SK-N-SH (cell line): ENCODE results near the gene TMEM131.

Source experiments
- EZH2phosphoT487 ChIP-seq: fragments of 200-600 bp; sonication (generic); IDR thresholded peaks from 2 replicates; pipeline ENCODE4 v1.6.1; 2017; ENCODE audit warnings: low read depth, mixed run types, mild to moderate bottlenecking, antibody characterized with exemption, moderate library complexity, borderline replicate concordance
- JUND ChIP-seq: IDR thresholded peaks from 2 replicates; pipeline ENCODE4 v1.4.0; 2012
- NFIC ChIP-seq: IDR thresholded peaks from 2 replicates; pipeline ENCODE4 v1.4.0; 2012; ENCODE audit warnings: borderline replicate concordance
- POLR2AphosphoS5 ChIP-seq: IDR thresholded peaks from 2 replicates; pipeline ENCODE4 v1.6.1; 2012; ENCODE audit warnings: low read depth, low read length
- TF ChIP-seq, protein P1 (sequence below): fragments of 200-600 bp; sonication (generic); IDR thresholded peaks from 2 replicates; pipeline ENCODE4 v1.6.1; 2017; ENCODE audit warnings: antibody characterized with exemption, mild to moderate bottlenecking, moderate library complexity
- TF ChIP-seq, protein P2 (sequence below): IDR thresholded peaks from 2 replicates; pipeline ENCODE4 v1.6.1; 2012; ENCODE audit warnings: mild to moderate bottlenecking, low read depth, low read length, moderate library complexity
- TF ChIP-seq, protein P3 (sequence below): IDR thresholded peaks from 2 replicates; pipeline ENCODE4 v1.4.0; 2012; ENCODE audit warnings: low read depth
- TF ChIP-seq, protein P4 (sequence below): IDR thresholded peaks from 2 replicates; pipeline ENCODE4; 2012

DNA sequence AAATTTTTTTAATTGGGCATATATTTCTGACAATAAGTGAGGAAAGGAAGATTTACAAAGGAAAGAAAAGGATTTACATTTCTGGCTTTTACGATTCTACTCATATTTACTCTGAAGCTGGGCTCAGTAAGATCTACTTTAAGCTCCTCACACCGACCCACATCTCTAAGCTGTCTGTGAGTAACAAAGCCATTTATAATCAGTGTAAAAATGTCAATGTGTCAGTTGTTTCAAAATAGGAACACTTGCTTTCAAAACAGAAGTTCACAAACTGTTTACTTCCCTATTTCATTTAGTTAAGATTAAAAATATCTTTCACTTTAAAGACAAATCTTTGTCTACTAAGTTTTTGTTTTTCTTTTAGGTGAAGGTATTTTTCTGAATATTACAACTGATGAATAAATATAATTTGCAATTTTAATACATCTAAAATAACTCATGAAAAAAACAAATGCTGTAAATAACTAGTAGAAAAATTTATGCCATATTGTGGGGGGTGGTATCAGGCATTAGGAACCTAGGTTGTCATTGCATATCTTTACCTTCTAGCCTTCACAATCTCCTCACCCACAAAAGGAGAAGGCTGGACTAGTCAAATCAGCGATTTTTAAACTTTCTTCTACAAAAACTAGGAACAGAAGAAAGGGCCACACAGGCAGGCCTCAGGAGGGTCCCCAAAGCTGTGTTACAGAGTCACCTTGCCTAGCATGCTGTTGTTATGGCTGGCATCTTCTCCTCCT lies 64.5 kb downstream of the TMEM131 start:
- no peak for TF ChIP-seq POLR2AphosphoS5
- TF ChIP-seq, protein P1, sequence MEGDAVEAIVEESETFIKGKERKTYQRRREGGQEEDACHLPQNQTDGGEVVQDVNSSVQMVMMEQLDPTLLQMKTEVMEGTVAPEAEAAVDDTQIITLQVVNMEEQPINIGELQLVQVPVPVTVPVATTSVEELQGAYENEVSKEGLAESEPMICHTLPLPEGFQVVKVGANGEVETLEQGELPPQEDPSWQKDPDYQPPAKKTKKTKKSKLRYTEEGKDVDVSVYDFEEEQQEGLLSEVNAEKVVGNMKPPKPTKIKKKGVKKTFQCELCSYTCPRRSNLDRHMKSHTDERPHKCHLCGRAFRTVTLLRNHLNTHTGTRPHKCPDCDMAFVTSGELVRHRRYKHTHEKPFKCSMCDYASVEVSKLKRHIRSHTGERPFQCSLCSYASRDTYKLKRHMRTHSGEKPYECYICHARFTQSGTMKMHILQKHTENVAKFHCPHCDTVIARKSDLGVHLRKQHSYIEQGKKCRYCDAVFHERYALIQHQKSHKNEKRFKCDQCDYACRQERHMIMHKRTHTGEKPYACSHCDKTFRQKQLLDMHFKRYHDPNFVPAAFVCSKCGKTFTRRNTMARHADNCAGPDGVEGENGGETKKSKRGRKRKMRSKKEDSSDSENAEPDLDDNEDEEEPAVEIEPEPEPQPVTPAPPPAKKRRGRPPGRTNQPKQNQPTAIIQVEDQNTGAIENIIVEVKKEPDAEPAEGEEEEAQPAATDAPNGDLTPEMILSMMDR, result no peak
- no peak for TF ChIP-seq EZH2phosphoT487
- no peak for TF ChIP-seq NFIC
- no peak for TF ChIP-seq JUND
- TF ChIP-seq, protein P2, sequence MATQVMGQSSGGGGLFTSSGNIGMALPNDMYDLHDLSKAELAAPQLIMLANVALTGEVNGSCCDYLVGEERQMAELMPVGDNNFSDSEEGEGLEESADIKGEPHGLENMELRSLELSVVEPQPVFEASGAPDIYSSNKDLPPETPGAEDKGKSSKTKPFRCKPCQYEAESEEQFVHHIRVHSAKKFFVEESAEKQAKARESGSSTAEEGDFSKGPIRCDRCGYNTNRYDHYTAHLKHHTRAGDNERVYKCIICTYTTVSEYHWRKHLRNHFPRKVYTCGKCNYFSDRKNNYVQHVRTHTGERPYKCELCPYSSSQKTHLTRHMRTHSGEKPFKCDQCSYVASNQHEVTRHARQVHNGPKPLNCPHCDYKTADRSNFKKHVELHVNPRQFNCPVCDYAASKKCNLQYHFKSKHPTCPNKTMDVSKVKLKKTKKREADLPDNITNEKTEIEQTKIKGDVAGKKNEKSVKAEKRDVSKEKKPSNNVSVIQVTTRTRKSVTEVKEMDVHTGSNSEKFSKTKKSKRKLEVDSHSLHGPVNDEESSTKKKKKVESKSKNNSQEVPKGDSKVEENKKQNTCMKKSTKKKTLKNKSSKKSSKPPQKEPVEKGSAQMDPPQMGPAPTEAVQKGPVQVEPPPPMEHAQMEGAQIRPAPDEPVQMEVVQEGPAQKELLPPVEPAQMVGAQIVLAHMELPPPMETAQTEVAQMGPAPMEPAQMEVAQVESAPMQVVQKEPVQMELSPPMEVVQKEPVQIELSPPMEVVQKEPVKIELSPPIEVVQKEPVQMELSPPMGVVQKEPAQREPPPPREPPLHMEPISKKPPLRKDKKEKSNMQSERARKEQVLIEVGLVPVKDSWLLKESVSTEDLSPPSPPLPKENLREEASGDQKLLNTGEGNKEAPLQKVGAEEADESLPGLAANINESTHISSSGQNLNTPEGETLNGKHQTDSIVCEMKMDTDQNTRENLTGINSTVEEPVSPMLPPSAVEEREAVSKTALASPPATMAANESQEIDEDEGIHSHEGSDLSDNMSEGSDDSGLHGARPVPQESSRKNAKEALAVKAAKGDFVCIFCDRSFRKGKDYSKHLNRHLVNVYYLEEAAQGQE, result no peak
- TF ChIP-seq, protein P3, sequence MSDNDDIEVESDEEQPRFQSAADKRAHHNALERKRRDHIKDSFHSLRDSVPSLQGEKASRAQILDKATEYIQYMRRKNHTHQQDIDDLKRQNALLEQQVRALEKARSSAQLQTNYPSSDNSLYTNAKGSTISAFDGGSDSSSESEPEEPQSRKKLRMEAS, result no peak
- TF ChIP-seq, protein P4, sequence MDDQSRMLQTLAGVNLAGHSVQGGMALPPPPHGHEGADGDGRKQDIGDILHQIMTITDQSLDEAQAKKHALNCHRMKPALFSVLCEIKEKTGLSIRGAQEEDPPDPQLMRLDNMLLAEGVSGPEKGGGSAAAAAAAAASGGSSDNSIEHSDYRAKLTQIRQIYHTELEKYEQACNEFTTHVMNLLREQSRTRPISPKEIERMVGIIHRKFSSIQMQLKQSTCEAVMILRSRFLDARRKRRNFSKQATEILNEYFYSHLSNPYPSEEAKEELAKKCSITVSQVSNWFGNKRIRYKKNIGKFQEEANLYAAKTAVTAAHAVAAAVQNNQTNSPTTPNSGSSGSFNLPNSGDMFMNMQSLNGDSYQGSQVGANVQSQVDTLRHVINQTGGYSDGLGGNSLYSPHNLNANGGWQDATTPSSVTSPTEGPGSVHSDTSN, result no peak
